ENCODE data around the gene MEG3. TPM values are rescaled to one million over a fixed set of nuclear protein-coding genes. Genes with fewer than 3 reads are reported as not detected.

Gene MEG3
- total and polyA plus RNA-seq, 2 donors from 2014 or later = 24.0 to 29.6 TPM

DNA sequence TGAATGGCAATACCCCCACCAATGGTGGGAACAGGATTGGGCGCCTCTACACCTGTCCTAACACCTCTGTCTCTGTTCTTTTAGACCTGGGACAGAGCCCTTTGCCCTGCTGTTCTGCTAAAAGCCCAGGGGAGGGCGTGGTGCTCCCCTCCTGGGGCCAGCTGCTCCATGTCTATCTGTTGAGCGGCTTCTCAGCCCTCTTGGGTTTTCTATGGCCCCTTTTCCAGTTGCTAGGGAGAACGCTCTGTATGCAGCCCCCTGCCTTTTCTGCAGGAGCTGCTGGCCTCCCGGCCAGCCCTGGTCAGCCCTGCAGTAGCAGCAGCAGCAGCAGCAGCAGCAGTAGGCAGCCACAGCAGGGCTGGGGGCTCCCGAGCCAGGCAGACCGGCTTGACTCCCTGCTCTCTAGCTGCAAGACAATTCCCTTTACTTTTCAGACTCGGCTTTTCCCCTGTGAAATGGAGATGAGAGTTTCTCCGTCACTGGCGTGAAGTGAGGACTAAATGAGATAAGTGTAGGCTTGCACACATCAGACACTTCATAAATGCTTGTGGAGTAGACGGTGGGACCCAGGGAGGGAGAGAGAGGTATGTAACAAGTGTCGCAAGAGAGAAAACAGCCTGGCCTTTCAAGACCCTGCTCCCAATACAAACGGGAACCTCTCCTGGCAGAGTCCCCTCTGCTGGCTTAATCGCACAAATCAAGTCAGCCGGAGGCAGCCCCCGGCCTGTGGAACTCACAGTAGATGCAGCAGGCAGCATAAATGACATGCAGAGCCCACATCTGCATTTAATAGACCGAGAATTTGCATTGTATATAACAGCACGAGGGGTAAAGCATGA, 76.6 kb downstream of the MEG3 start:
- intact Hi-C loops (cut with DNase I) = no loop called here
- no peak overlapping the region for H3K9ac ChIP-seq (ENCODE audit: low read length in 3 of 3)
- no peak overlapping the region for H3K27ac ChIP-seq (ENCODE audit: low read depth in 2 of 2, low read length in 2 of 2)
- H3K4me3 ChIP-seq (ENCODE audit: low read length in 3 of 3) = no peak overlapping the region
- FAIRE-seq (no peak), DNase-seq (peak in 1 of 5 donors; percentile 39)
- H3K27me3 ChIP-seq (ENCODE audit: control insufficient read depth, insufficient read depth, low read length) = peaks cover 5% of the 10 kb centered on the region
- H3K36me3 ChIP-seq (ENCODE audit: control insufficient read depth in 2 of 3, insufficient read depth in 3 of 3, low read length in 3 of 3) = no peaks in the 10 kb centered on the region
- peaks cover 0 to 7% (median 3%) of the 10 kb centered on the region in 3 donors for H3K4me1 ChIP-seq (ENCODE audit: control insufficient read depth in 2 of 3, insufficient read depth in 2 of 3, low read depth in 1 of 3, low read length in 3 of 3)
- TF ChIP-seq, protein P1, sequence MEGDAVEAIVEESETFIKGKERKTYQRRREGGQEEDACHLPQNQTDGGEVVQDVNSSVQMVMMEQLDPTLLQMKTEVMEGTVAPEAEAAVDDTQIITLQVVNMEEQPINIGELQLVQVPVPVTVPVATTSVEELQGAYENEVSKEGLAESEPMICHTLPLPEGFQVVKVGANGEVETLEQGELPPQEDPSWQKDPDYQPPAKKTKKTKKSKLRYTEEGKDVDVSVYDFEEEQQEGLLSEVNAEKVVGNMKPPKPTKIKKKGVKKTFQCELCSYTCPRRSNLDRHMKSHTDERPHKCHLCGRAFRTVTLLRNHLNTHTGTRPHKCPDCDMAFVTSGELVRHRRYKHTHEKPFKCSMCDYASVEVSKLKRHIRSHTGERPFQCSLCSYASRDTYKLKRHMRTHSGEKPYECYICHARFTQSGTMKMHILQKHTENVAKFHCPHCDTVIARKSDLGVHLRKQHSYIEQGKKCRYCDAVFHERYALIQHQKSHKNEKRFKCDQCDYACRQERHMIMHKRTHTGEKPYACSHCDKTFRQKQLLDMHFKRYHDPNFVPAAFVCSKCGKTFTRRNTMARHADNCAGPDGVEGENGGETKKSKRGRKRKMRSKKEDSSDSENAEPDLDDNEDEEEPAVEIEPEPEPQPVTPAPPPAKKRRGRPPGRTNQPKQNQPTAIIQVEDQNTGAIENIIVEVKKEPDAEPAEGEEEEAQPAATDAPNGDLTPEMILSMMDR (IDR thresholded peaks at IDR 0.05; ENCODE audit: borderline replicate concordance, extremely low read depth, insufficient read depth) = no peak
- H3K9me3 ChIP-seq (ENCODE audit: control insufficient read depth in 2 of 3, insufficient read depth in 1 of 3, low read length in 3 of 3) = no peaks in the 10 kb centered on the region

GRCh38 chr14:100903134-100903468, 77.2 kb downstream of the MEG3 start:
- Histone ChIP-seq H3K27ac (ENCODE audit: low read depth in 2 of 2, low read length in 2 of 2) (no peak overlapping the region), H3K27me3 (ENCODE audit: control insufficient read depth, insufficient read depth, low read length) (peaks cover 5% of the 10 kb centered on the region), H3K9ac (ENCODE audit: low read length in 3 of 3) (no peak overlapping the region), H3K4me3 (ENCODE audit: low read length in 3 of 3) (no peak overlapping the region), H3K36me3 (ENCODE audit: control insufficient read depth in 2 of 3, insufficient read depth in 3 of 3, low read length in 3 of 3) (no peaks in the 10 kb centered on the region), H3K9me3 (ENCODE audit: control insufficient read depth in 2 of 3, insufficient read depth in 1 of 3, low read length in 3 of 3) (no peaks in the 10 kb centered on the region), H3K4me1 (ENCODE audit: control insufficient read depth in 2 of 3, insufficient read depth in 2 of 3, low read depth in 1 of 3, low read length in 3 of 3) (peaks cover 0 to 7% (median 3%) of the 10 kb centered on the region in 3 donors)
- FAIRE-seq (no peak), DNase-seq (no peak)
- intact Hi-C loops (cut with DNase I) = no loop called here
- TF ChIP-seq, protein P1 (IDR thresholded peaks at IDR 0.05; ENCODE audit: borderline replicate concordance, extremely low read depth, insufficient read depth) = no peak

- no peak within 1 kb of the TSS for H3K27ac ChIP-seq (ENCODE audit: low read depth in 2 of 2, low read length in 2 of 2)
- no peak within 1 kb of the TSS for H3K9ac ChIP-seq (ENCODE audit: low read length in 3 of 3)
- TF ChIP-seq, protein P1 (IDR thresholded peaks at IDR 0.05; ENCODE audit: borderline replicate concordance, extremely low read depth, insufficient read depth) = no peak
- H3K4me1 ChIP-seq (ENCODE audit: control insufficient read depth in 2 of 3, insufficient read depth in 2 of 3, low read depth in 1 of 3, low read length in 3 of 3) = peaks cover 0 to 7% (median 3%) of the 10 kb centered on the region in 3 donors
- no peaks in the 10 kb centered on the region for H3K36me3 ChIP-seq (ENCODE audit: control insufficient read depth in 2 of 3, insufficient read depth in 3 of 3, low read length in 3 of 3)
- peaks cover 5% of the 10 kb centered on the region for H3K27me3 ChIP-seq (ENCODE audit: control insufficient read depth, insufficient read depth, low read length)
- DNase-seq = no peak
- intact Hi-C loops (cut with DNase I) = no loop called here
- H3K9me3 ChIP-seq (ENCODE audit: control insufficient read depth in 2 of 3, insufficient read depth in 1 of 3, low read length in 3 of 3) = no peaks in the 10 kb centered on the region
- no peak for FAIRE-seq
- no peak within 1 kb of the TSS for H3K4me3 ChIP-seq (ENCODE audit: low read length in 3 of 3)
Observed at GRCh38 chr14:100903672-100904185, 77.8 kb downstream of the MEG3 start, which contains the start of gene RTL1. TSS of gene RTL1 (minus strand) at chr14:100903722. CDS start at chr14:100884788, 18,934 bp downstream.

Measured in kidney (tissue), 14 donors.